Small intestine (tissue), 7 donors: ENCODE data around the gene EGFL7. TPM values are rescaled to one million over a fixed set of nuclear protein-coding genes. Genes with fewer than 3 reads are reported as not detected.
A peak's percentile ranks its signal among the peaks of the same experiment; 100 is the strongest.

Experiments used
- DNase-seq, 2 donors: peaks; one replicate each; pipeline versions ENCODE4 v3.0.0 to v3.0.0-alpha.2; 2013
- FAIRE-seq: peaks from 2 replicates; lab custom pipeline; 2012; peaks lifted over from hg19 to GRCh38; lab: Jason Lieb, UNC
- H3K27ac ChIP-seq, 3 donors: one replicate each; pipeline ENCODE4 v1.5.1; 2013; ENCODE audit warnings: low read length in 2 of 3, mild to moderate bottlenecking in 2 of 3, control low read depth in 1 of 3, inconsistent platforms in 1 of 3, low read depth in 1 of 3, moderate library complexity in 1 of 3
- H3K27me3 ChIP-seq, 3 donors: one replicate each; pipeline ENCODE4 v1.6.1; 2013; ENCODE audit warnings: low read length in 3 of 3, inconsistent platforms in 1 of 3; ENCODE audit not compliant: control insufficient read depth in 3 of 3, insufficient read depth in 3 of 3
- H3K36me3 ChIP-seq, 3 donors: one replicate each; pipeline ENCODE4 v1.6.1; 2013; ENCODE audit warnings: low read length in 3 of 3, inconsistent platforms in 1 of 3, low read depth in 1 of 3, mild to moderate bottlenecking in 1 of 3, moderate library complexity in 1 of 3; ENCODE audit not compliant: control insufficient read depth in 3 of 3, insufficient read depth in 2 of 3
- H3K4me1 ChIP-seq, 3 donors: one replicate each; pipeline ENCODE4 v1.6.1; 2013; ENCODE audit warnings: low read length in 2 of 3, inconsistent platforms in 1 of 3, low read depth in 1 of 3, mild to moderate bottlenecking in 1 of 3, moderate library complexity in 1 of 3; ENCODE audit not compliant: control insufficient read depth in 3 of 3, insufficient read depth in 2 of 3
- H3K4me3 ChIP-seq, 3 donors: one replicate each; pipeline ENCODE4 v1.5.1; 2013; ENCODE audit warnings: low read length in 3 of 3, control low read depth in 1 of 3, inconsistent platforms in 1 of 3, low read depth in 1 of 3, mild to moderate bottlenecking in 1 of 3, moderate library complexity in 1 of 3
- H3K9me3 ChIP-seq, 2 donors: one replicate each; pipeline ENCODE4 v1.6.1; 2013; ENCODE audit warnings: low read depth in 1 of 2, low read length in 1 of 2; ENCODE audit not compliant: control insufficient read depth in 2 of 2, insufficient read depth in 1 of 2
- WGBS, 3 donors: extraction: QIAGEN DNeasy Blood & Tissue Kit; methylation state at CpG; one replicate each; pipeline ENCODE4 v1.1.7; 2013; 5-methylcytosine and 5-hydroxymethylcytosine counted together
- polyA plus RNA-seq, 4 donors: library from polyadenylated mRNA; stranded (reverse) in 3 of 4; unstranded in 1 of 4; fragments of 200-250 nt in 3 of 4; fragments of 120-200 nt in 1 of 4; gene quantifications; one replicate each; pipeline versions ENCODE4 v1.2.1 to v1.2.3, GENCODE V29; 2013
- donor health status: healthy with polysubstance abuse.
- donor health status: control.
- donor health status: control.
- donor health status: Bipolar disorder and iron deficiency.
- donor health status: healthy.

The EGFL7 gene
- polyA plus RNA-seq, 4 donors: 15.4 to 114 (median 34.6) TPM

DNA sequence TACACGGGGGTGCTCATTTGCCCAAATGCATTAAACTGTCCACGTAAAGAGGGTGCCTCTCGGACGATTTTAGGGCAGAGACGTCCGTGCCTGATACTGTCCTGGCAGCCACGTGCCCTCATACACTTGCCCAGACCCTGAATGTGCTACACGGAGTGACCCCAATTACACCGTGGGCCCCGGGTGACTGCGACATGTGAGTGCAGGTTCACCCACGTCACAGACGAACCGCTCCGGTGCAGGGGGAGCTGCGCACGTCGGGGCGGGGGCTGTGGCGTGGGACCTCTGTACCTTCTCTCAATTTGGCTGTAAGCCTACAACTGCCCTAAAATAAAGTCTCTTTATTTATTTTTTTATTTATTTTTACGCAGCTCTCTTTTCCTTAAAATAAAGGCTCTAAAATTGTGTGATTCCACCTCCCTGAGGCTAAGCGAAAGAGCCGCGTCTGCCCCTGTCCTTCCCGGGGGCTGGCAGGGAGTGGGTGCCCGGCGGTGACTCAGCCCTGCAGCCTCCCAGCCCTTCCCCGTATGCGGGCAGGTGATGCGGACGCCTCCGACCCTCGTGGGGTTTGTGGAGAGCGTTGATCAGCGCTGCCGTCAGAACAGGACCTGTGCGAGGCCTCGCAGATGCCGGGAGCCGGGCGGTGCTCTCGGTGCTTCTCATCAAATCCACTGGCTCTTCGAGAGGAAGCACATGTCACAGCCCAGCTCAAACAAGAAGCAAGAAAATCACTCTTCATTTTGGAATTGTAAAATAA lies 9.2 kb upstream of the EGFL7 start:
- no peak overlapping the region for H3K4me3 ChIP-seq
- H3K4me1 ChIP-seq: peaks cover 0 to 8% (median 0%) of the 10 kb centered on the region in 3 donors
- H3K27me3 ChIP-seq: peaks cover 4 to 17% (median 13%) of the 10 kb centered on the region in 3 donors
- no peaks in the 10 kb centered on the region for H3K9me3 ChIP-seq
- no peaks in the 10 kb centered on the region for H3K36me3 ChIP-seq
- H3K27ac ChIP-seq: no peak overlapping the region
- DNase-seq (no peak), FAIRE-seq (no peak)
- WGBS, 3 donors: 61 to 62% (median 62%) methylated on average over 43 of the region's 43 CpGs

DNA sequence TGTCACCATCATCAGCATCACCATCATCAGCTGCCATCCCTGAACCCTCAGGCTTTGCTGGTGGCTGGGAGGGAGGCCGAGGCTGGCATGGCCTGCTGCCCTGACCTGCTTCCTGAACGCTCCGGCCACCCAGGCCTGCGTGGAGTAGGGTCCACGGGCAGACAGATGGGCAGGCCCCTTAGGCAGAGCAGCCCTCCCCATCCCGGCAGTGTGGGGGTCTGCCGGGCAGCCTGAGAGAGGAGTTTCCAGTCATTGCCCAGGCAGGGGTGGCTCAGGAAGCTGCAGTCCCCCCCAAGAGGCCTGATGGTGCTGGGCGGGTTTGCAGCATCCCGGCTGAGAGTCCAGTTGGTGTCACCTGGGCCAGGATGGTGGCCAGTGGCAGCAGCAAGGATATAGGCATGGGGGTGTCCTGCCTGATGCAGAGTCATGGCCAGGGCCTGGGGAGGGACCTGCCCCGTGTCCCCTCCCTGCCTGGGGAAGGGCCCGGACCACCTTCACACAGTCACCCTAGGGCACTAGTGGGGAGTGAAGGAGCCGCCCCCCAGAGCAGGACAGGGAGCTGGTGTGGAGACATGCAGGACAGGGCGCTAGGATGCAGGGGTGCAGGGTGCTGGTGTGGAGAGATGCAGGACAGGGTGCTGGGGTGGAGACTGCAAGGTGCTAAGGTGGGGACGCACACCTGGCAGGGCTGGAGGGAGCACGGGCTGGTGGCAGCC lies 7.7 kb upstream of the EGFL7 start:
- Histone ChIP-seq H3K27ac (peak overlapping the region in 1 of 3 donors; percentile 86), H3K4me1 (peaks cover 0 to 12% (median 3%) of the 10 kb centered on the region in 3 donors), H3K36me3 (no peaks in the 10 kb centered on the region), H3K4me3 (no peak overlapping the region), H3K27me3 (peaks cover 4 to 29% (median 16%) of the 10 kb centered on the region in 3 donors), H3K9me3 (no peaks in the 10 kb centered on the region)
- 68 to 71% (median 71%) methylated on average over 15 of the region's 15 CpGs for WGBS, 3 donors
- FAIRE-seq (no peak), DNase-seq (peak in 1 of 2 donors; percentile 0)

DNA sequence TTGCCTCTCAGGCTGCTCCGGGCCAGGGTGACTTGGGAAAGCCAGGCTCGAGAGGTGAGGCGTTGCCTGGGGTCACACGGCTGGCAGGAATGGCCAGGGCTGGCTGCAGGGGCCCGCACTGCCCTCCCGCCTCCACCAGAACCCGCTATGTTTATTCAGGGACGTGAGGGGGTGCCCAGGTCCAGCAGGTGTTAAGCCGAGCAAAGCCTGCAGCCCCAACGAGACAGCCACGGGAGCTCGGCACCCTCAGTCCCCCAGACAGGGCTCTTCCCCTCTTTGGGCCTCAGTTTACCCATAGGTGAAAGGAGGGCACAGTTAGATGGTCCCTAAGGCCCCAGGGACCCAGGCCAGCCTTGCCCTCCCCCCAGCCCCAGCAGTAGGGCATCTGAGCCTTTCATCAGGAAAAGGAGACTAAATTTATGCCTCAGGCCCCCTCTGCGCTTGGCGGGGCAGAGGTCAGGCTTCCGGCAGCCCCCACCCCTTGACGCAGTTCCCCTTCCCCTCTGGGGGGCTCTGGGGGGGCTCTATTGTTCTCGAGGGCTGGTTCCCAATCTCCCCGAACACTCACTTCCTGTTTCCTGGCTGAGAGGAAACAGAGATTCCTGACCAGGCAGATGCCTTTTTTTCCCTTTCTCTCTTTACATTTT lies 7.1 kb upstream of the EGFL7 start:
- Histone ChIP-seq H3K4me3 (no peak overlapping the region), H3K27ac (peak overlapping the region in 1 of 3 donors; percentile 86), H3K9me3 (no peaks in the 10 kb centered on the region), H3K4me1 (peaks cover 0 to 12% (median 3%) of the 10 kb centered on the region in 3 donors), H3K27me3 (peaks cover 4 to 29% (median 16%) of the 10 kb centered on the region in 3 donors), H3K36me3 (no peaks in the 10 kb centered on the region)
- peak in 1 of 2 donors; percentile 1 for DNase-seq
- FAIRE-seq: no peak
- 15 to 43% (median 18%) methylated on average over 14 to 18 of the region's 18 CpGs for WGBS, 3 donors

DNA sequence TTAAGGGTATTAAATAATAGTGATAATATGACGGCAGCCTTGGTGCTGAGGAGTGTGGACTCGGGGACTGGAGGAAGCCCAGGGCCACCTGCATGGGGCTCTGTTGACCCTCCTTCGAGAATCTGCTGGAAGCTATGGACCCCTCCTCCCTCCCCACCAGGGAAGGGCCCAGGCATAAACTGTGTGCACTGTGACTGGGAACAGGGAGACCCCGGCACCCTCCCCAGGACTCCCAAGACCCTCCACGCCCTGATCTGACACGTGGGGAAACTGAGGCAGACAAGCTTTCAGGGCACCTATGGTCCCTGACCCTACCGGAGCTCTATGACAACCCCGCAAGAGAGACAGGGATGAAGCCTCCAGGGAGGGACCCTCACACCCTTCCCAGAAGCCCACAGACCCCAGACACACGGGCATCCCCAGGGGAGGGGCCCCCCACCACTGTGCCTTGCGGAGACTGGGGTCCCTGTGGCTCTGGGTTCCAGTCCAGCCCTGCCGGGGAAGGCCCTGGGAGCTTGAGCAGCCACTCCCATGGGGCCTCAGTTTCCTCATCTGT lies 6.5 kb upstream of the EGFL7 start:
- DNase-seq (no peak), FAIRE-seq (no peak)
- Histone ChIP-seq H3K36me3 (no peaks in the 10 kb centered on the region), H3K4me3 (no peak overlapping the region), H3K9me3 (no peaks in the 10 kb centered on the region), H3K27me3 (peaks cover 4 to 29% (median 16%) of the 10 kb centered on the region in 3 donors), H3K27ac (peak overlapping the region in 2 of 3 donors; percentile 24 to 83), H3K4me1 (peaks cover 0 to 12% (median 3%) of the 10 kb centered on the region in 3 donors)
- WGBS, 3 donors: 47 to 56% (median 48%) methylated on average over 11 of the region's 11 CpGs

- FAIRE-seq (no peak), DNase-seq (no peak)
- Histone ChIP-seq H3K4me1 (peaks cover 0 to 12% (median 3%) of the 10 kb centered on the region in 3 donors), H3K27ac (peak overlapping the region in 1 of 3 donors; percentile 83), H3K27me3 (peaks cover 4 to 29% (median 16%) of the 10 kb centered on the region in 3 donors), H3K4me3 (no peak overlapping the region), H3K36me3 (no peaks in the 10 kb centered on the region), H3K9me3 (no peaks in the 10 kb centered on the region)
- 45 to 59% (median 50%) methylated on average over 35 to 37 of the region's 37 CpGs for WGBS, 3 donors
These were observed 5.7 kb upstream of the EGFL7 start for GRCh38 chr9:136656795-136657611.

- peaks cover 0 to 12% (median 3%) of the 10 kb centered on the region in 3 donors for H3K4me1 ChIP-seq
- DNase-seq: peak; percentile 58 to 81
- no peaks in the 10 kb centered on the region for H3K9me3 ChIP-seq
- peaks cover 4 to 34% (median 17%) of the 10 kb centered on the region in 3 donors for H3K27me3 ChIP-seq
- H3K36me3 ChIP-seq: no peaks in the 10 kb centered on the region
- H3K4me3 ChIP-seq: no peak overlapping the region
- peak overlapping the region in 1 of 3 donors; percentile 83 for H3K27ac ChIP-seq
- 11 to 35% (median 16%) methylated on average over 31 of the region's 31 CpGs for WGBS, 3 donors
- no peak for FAIRE-seq
These were observed 4.5 kb upstream of the EGFL7 start for GRCh38 chr9:136657974-136658848.
